EL (cell line): ENCODE measurements around the gene RAD23A.
A peak's percentile ranks its signal among the peaks of the same experiment; 100 is the strongest.
"Not testable (repeated sequence)": the region's sequence is repeated elsewhere in the genome, so short reads cannot be mapped to it uniquely, and the experiment has no call there.

Experiments used
- DNase-seq: peaks from one replicate; pipeline ENCODE4 v3.0.0-alpha.2; 2016

RAD23A gene

GRCh38 chr19:12938779-12939601, 6.7 kb upstream of the RAD23A start:
- peak; percentile 41 for DNase-seq

DNA sequence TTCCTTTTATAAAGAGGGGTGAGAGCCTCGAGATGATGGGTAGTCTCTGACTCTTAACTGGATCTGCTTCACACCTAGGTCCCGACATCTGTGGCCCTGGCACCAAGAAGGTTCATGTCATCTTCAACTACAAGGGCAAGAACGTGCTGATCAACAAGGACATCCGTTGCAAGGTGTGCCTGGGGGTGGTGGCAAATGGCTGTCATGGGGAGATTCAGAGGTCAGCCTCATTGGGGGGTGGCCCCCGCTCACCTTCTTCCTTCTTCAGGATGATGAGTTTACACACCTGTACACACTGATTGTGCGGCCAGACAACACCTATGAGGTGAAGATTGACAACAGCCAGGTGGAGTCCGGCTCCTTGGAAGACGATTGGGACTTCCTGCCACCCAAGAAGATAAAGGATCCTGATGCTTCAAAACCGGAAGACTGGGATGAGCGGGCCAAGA, 5.7 kb upstream of the RAD23A start:
- no peak for DNase-seq

GRCh38 chr19:12940897-12941296, 4.8 kb upstream of the RAD23A start:
- no peak for DNase-seq

DNA sequence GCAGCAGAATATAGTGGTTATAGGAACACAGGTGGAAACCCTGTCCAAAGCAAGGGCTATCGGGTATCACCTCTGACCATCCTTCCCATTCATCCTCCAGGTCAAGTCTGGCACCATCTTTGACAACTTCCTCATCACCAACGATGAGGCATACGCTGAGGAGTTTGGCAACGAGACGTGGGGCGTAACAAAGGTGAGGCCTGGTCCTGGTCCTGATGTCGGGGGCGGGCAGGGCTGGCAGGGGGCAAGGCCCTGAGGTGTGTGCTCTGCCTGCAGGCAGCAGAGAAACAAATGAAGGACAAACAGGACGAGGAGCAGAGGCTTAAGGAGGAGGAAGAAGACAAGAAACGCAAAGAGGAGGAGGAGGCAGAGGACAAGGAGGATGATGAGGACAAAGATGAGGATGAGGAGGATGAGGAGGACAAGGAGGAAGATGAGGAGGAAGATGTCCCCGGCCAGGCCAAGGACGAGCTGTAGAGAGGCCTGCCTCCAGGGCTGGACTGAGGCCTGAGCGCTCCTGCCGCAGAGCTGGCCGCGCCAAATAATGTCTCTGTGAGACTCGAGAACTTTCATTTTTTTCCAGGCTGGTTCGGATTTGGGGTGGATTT, 2.1 kb upstream of the RAD23A start:
- no peak for DNase-seq

GRCh38 chr19:12944104-12944674, 1.5 kb upstream of the RAD23A start:
- no peak for DNase-seq

DNA sequence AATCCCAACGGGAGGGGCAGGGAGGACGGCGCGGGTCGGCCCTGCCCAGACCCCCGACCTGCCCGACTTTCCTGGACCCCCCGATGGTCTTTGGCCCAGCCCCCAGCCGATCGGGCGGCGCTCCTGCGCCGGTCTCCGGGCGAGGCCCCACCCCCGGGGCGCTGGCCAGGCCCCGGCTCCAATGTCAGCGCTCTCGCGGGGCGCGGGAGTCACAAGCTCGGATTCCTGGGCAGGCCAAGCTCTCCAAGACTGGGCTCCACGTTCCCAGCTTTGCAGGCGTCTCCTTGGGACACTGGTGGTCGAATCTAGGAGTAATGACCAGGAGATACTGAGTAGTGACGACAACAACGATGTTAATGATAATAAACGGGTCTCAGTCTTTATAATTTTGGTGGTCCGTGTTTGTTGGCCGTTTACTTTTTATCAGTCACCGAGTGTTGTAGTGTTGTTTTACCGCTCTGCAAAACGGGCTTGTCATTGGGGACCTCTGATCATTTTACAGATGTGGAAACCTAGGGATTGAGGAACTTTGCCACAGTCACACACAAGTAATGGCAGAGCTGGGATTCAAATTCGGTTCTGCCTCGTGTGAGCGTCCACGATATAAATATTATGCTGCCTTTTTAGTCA, 545 bp downstream of the RAD23A start:
- peak; percentile 81 for DNase-seq

GRCh38 chr19:12946731-12947496, 1.3 kb downstream of the RAD23A start:
- DNase-seq: no peak

DNA sequence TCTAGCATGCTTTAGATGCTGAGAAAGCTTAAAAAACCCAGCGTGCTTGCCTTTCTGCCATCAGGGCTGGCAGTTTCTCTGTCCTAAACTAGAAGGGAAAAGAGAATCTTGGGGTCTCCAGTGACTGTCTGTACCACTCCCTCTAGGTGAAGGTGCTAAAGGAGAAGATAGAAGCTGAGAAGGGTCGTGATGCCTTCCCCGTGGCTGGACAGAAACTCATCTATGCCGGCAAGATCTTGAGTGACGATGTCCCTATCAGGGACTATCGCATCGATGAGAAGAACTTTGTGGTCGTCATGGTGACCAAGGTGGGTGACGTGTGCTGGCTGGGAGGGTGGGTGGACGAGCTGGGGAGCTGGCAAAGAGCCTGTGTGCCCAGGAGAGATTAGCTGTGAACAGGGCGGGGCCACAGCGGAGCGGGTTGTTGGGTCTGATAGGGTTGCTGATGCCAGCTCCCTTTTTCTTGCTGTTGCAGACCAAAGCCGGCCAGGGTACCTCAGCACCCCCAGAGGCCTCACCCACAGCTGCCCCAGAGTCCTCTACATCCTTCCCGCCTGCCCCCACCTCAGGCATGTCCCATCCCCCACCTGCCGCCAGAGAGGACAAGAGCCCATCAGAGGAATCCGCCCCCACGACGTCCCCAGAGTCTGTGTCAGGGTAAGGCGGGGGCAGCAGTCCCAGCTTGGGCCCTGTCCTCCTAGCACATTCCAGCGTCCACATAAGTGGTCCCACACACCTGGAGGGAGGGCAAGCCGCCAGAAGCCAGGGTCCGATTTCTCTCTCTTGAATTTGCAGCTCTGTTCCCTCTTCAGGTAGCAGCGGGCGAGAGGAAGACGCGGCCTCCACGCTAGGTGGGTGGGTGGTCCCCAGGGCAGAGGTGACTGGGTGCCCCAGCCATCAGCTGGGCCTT, 2.3 kb downstream of the RAD23A start:
- no peak for DNase-seq

- no peak for DNase-seq
Measured at GRCh38 chr19:12948612-12949362, 3.1 kb downstream of the RAD23A start.

- DNase-seq: no peak
Measured at GRCh38 chr19:12949363-12950283, 4.0 kb downstream of the RAD23A start.

DNA sequence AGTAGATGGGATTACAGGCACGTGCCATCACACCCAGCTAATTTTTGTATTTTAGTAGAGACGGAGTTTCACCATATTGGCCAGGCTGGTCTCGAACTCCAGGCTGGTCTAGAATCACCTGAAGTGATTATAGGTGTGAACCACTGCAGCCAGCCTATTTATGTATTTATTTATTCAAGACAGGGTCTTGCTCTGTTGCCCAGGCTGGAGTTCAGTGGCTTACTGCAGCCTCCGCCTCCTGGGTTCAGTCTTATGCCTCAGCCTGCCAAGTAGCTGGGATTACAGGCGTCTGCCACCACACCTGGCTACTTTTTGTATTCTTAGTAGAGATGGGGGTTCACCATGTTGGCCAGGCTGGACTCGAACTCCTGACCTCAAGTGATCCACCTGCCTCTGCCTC, 6.4 kb downstream of the RAD23A start:
- not testable (repeated sequence) for DNase-seq

DNA sequence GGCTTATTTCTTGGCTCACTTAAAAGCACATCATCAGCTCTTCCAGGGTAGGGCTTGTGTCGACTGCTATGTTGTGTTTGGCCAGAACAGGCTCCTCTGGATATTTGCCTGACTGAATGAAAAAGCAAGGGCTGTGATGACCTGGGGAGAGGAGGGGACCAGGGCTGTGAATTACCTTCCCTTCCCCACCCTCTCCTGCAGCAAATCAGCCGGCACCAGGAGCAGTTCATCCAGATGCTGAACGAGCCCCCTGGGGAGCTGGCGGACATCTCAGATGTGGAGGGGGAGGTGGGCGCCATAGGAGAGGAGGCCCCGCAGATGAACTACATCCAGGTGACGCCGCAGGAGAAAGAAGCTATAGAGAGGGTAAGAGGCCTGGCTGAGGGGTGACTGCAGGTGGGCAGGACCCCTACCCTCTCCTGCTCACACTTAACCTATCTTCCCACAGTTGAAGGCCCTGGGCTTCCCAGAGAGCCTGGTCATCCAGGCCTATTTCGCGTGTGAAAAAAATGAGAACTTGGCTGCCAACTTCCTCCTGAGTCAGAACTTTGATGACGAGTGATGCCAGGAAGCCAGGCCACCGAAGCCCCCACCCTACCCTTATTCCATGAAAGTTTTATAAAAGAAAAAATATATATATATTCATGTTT, 7.0 kb downstream of the RAD23A start:
- DNase-seq: peak; percentile 83

GRCh38 chr19:12953138-12953798, 7.6 kb downstream of the RAD23A start:
- DNase-seq: no peak

DNA sequence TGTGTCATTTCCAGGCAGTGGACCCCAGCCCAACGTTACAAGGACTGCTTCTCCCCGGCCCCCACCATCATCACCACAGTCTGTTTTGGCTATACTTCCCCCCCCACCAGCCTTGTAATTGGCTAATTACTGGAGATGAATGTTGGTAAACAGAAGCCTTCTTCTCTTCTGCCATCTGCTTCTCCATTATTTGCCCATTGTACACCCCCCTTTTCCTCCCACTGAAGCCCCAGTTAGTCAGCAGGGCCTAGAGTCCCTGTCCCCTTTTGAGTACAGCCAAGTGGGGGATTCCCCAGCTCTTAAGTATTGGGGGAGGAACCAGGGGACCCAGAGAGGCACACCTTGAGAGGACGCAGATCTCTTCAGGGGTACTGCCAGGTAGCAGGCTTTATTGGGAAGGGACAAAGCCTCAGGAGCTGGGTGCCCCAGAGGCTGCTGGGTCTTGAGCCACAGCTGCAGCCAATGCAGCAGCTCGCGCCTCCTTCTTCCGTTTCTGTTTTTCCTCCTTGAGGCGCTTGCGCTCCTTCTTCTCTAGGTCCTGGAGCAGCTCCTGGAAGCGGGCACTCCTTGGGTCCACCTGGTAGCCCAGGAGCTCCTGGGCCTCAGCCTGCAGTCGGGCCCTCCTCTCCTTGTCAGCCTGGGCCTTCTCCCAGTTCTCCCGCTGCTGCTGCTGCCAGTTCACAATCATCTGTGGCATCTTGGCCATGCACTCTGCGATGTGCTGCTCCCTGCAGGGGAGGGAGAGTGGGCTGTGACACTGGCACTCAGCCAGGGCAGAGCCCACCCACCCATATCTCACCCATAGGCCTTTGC, 8.3 kb downstream of the RAD23A start:
- no peak for DNase-seq

DNA sequence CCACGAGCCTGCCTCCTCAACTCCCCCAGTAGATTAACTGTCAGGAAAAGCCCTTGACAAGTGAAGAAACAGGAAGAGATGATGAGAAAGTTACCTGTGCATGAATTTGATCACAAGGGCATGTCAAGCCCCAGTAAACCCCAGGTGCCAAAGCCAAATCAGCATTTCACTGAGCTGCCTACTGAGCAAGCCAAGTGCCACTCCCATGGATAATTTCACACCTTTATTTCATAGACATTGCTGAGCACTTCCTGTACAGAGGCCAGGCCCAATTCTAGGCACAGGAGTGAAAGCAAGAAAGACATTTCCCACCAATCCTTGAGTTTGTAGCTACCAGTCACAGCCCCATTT, 8.9 kb downstream of the RAD23A start:
- DNase-seq: no peak

GRCh38 chr19:12955575-12955974, 9.9 kb downstream of the RAD23A start:
- not testable (repeated sequence) for DNase-seq

- DNase-seq: no peak
Measured at GRCh38 chr19:12955996-12956395, 10.3 kb downstream of the RAD23A start.
